Lower leg skin (tissue), 4 donors: Measurements from ENCODE around the gene UNC79. TPM values are rescaled to one million over a fixed set of nuclear protein-coding genes. Genes with fewer than 3 reads are reported as not detected.
"Not testable (repeated sequence)": the region's sequence is repeated elsewhere in the genome, so short reads cannot be mapped to it uniquely, and the experiment has no call there.

Experiments
- DNase-seq, 2 donors: peaks; one replicate each; pipeline ENCODE4 v3.0.0-alpha.2; 2019; ENCODE audit warnings: low spot score in 2 of 2
- H3K4me3 ChIP-seq: fragments of 200-600 bp; sonication (generic); 2 replicates; pipeline ENCODE4 v1.5.1; 2017; ENCODE audit warnings: mild to moderate bottlenecking, low read depth; ENCODE audit not compliant: poor library complexity, severe bottlenecking
- CTCF ChIP-seq, 3 donors: fragments of 450-650 bp; IDR thresholded peaks; one replicate each; pipeline ENCODE4 v1.5.1; 2016; ENCODE audit warnings: antibody characterized with exemption in 3 of 3, mild to moderate bottlenecking in 3 of 3, moderate library complexity in 2 of 3
- POLR2A ChIP-seq, 2 donors: fragments of 450-650 bp; IDR thresholded peaks; one replicate each; pipeline ENCODE4 v1.6.1; 2016 to 2017; ENCODE audit warnings: antibody characterized with exemption in 2 of 2, mild to moderate bottlenecking in 1 of 2, moderate library complexity in 1 of 2
- WGBS, 2 donors: methylation state at CpG; one replicate each; pipeline ENCODE4 v1.1.5; 2018; 5-methylcytosine and 5-hydroxymethylcytosine counted together
- intact Hi-C: fragments of 100-400 bp; cut with DNase I; formaldehyde crosslinking; loops from one replicate; pipeline ENCODE4 v1.15.0; 2023; ENCODE audit warnings: low total_unique reads
- total RNA-seq, 4 donors: library from RNA; depleted of rRNA; stranded (reverse); fragments of >200 nt; gene quantifications; one replicate each; pipeline ENCODE4 v1.1.0, GENCODE V29; 2016

The UNC79 gene
- total RNA-seq, 4 donors from 2014 or later: 0.06 to 0.27 TPM; not detected in 2

GRCh38 chr14:93510056-93510455, 79.3 kb downstream of the UNC79 start:
- intact Hi-C loops: no loop called here
- WGBS, 2 donors: 40 to 44% methylated on average over 1 of the region's 1 CpG
- H3K4me3 ChIP-seq: no peak overlapping the region
- no peak for DNase-seq
- TF ChIP-seq CTCF (IDR thresholded peaks at IDR 0.05): no peak
- TF ChIP-seq POLR2A (IDR thresholded peaks at IDR 0.05): no peak

- TF ChIP-seq POLR2A (IDR thresholded peaks at IDR 0.05): no peak
- no peak for TF ChIP-seq CTCF (IDR thresholded peaks at IDR 0.05)
- WGBS, 2 donors: 87 to 96% methylated on average over 5 of the region's 5 CpGs
- no peak for DNase-seq
- intact Hi-C loops: no loop called here
- H3K4me3 ChIP-seq: no peak overlapping the region
These were observed 80.3 kb downstream of the UNC79 start for GRCh38 chr14:93511001-93511400.

GRCh38 chr14:93520053-93520607, 89.4 kb downstream of the UNC79 start:
- intact Hi-C loops: no loop called here
- 95% methylated on average over 3 of the region's 3 CpGs for WGBS, 2 donors
- DNase-seq: no peak
- H3K4me3 ChIP-seq: no peak overlapping the region
- TF ChIP-seq POLR2A (IDR thresholded peaks at IDR 0.05) (no peak), CTCF (IDR thresholded peaks at IDR 0.05) (no peak)

- TF ChIP-seq CTCF (IDR thresholded peaks at IDR 0.05) (no peak), POLR2A (IDR thresholded peaks at IDR 0.05) (no peak)
- no peak for DNase-seq
- intact Hi-C loops: no loop called here
- H3K4me3 ChIP-seq: no peak overlapping the region
These were observed 91.5 kb downstream of the UNC79 start for GRCh38 chr14:93522221-93522620.

- intact Hi-C loops, DNase-seq, H3K4me3 ChIP-seq: not testable (repeated sequence)
- WGBS, 2 donors: 85 to 88% methylated on average over 5 of the region's 5 CpGs
These were observed 94.5 kb downstream of the UNC79 start for GRCh38 chr14:93525216-93525615.

GRCh38 chr14:93525696-93526451, 95.1 kb downstream of the UNC79 start:
- intact Hi-C loops: no loop called here
- TF ChIP-seq POLR2A (IDR thresholded peaks at IDR 0.05): no peak
- TF ChIP-seq CTCF (IDR thresholded peaks at IDR 0.05): no peak
- no peak overlapping the region for H3K4me3 ChIP-seq
- WGBS, 2 donors: 94 to 95% methylated on average over 2 of the region's 2 CpGs
- no peak for DNase-seq
